ENCODE data around the gene CHMP2A. TPM values are rescaled to one million over a fixed set of nuclear protein-coding genes. Genes with fewer than 3 reads are reported as not detected.

The CHMP2A gene
- total and polyA plus RNA-seq, 7 donors = 96.5 to 184 (median 126) TPM

DNA sequence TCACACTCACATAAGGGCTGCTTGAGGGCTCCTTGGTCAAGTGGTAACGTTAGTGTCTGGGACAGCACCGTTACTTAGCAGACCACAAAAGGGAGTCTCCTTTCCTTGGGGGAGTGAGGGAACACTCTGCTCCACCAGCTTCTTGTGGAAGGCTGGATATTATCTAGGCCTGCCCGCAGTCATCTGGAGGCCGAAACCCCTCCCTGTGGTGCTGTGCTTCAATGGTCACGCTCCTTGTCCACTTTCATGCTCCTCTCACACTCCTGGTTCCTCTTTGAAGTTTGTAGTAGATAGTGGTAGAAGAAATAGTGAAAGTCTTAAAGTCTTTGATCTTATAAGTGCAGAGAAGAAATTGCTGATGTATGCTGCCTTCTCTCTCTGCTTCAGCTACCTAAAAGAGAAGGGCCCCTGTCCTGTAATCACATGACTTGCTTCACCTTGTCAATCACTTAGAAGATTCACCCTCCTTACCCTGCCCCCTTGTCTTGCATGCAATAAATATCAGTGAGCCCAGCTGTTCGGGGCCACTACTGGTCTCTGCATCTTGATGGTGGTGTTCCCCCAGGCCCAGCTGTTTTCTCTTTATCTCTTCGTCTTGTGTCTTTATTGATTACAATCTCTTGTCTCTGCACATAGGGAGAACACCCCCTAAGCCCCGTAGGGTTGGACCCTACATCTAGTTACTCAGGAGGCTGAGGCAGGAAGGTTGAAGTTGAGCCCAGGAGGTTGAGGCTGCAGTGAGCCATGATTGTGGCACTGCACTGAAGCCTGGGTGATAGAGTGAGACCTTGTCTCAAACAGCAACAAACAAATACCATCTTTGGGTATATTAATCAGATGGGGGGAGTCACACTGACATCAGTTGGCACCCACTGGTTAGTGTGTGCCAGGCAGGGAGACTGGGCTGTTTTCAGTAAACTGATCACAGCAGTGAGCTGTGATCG, 29.9 kb upstream of the CHMP2A start:
- TF ChIP-seq, protein P1, sequence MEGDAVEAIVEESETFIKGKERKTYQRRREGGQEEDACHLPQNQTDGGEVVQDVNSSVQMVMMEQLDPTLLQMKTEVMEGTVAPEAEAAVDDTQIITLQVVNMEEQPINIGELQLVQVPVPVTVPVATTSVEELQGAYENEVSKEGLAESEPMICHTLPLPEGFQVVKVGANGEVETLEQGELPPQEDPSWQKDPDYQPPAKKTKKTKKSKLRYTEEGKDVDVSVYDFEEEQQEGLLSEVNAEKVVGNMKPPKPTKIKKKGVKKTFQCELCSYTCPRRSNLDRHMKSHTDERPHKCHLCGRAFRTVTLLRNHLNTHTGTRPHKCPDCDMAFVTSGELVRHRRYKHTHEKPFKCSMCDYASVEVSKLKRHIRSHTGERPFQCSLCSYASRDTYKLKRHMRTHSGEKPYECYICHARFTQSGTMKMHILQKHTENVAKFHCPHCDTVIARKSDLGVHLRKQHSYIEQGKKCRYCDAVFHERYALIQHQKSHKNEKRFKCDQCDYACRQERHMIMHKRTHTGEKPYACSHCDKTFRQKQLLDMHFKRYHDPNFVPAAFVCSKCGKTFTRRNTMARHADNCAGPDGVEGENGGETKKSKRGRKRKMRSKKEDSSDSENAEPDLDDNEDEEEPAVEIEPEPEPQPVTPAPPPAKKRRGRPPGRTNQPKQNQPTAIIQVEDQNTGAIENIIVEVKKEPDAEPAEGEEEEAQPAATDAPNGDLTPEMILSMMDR (IDR thresholded peaks at IDR 0.05) = no peak
- H3K4me1 ChIP-seq = peaks cover 4% of the 10 kb centered on the region
- ATAC-seq = no peak
- H3K9me3 ChIP-seq = no peaks in the 10 kb centered on the region
- H3K27ac ChIP-seq = no peak overlapping the region
- 86 to 90% (median 86%) methylated on average over 8 to 9 of the region's 9 CpGs for WGBS, 3 donors
- H3K27me3 ChIP-seq (ENCODE audit: insufficient read depth in 3 of 3, low read length in 2 of 3) = no peaks in the 10 kb centered on the region
- peaks cover 0 to 31% of the 10 kb centered on the region in 2 donors for H3K36me3 ChIP-seq (ENCODE audit: insufficient read depth in 1 of 2, low read depth in 1 of 2)
- H3K4me3 ChIP-seq = no peak overlapping the region
- intact Hi-C loops (cut with DNase I) = no loop called here
- no peak for DNase-seq

DNA sequence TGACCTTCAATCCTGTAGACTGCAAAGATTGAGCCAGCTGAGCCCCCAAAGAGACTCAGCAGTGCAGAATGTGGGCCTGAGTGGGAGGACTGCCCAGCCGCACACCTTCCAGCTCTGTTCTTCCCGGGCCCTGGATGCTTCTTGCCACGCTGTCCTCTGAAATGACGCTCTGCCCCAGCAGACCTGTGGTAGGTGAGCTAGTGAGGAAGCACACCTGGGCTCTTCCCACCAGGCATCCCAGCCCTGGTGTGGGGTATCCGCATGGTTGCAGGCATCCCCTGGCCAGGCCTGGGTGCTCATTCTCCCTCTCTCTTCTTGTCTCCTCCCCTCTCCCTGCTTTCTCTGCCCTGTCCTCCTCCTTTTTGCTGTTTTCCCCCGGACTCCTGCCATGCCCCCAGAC, 28.1 kb upstream of the CHMP2A start:
- Histone ChIP-seq H3K9me3 (no peaks in the 10 kb centered on the region), H3K4me3 (no peak overlapping the region), H3K27me3 (ENCODE audit: insufficient read depth in 3 of 3, low read length in 2 of 3) (no peaks in the 10 kb centered on the region), H3K27ac (no peak overlapping the region), H3K36me3 (ENCODE audit: insufficient read depth in 1 of 2, low read depth in 1 of 2) (peaks cover 0 to 31% of the 10 kb centered on the region in 2 donors), H3K4me1 (peaks cover 4% of the 10 kb centered on the region)
- intact Hi-C loops (cut with DNase I) = no loop called here
- 90 to 96% (median 93%) methylated on average over 6 of the region's 6 CpGs for WGBS, 3 donors
- ATAC-seq = no peak
- no peak for DNase-seq
- TF ChIP-seq, protein P1 (IDR thresholded peaks at IDR 0.05) = no peak

DNA sequence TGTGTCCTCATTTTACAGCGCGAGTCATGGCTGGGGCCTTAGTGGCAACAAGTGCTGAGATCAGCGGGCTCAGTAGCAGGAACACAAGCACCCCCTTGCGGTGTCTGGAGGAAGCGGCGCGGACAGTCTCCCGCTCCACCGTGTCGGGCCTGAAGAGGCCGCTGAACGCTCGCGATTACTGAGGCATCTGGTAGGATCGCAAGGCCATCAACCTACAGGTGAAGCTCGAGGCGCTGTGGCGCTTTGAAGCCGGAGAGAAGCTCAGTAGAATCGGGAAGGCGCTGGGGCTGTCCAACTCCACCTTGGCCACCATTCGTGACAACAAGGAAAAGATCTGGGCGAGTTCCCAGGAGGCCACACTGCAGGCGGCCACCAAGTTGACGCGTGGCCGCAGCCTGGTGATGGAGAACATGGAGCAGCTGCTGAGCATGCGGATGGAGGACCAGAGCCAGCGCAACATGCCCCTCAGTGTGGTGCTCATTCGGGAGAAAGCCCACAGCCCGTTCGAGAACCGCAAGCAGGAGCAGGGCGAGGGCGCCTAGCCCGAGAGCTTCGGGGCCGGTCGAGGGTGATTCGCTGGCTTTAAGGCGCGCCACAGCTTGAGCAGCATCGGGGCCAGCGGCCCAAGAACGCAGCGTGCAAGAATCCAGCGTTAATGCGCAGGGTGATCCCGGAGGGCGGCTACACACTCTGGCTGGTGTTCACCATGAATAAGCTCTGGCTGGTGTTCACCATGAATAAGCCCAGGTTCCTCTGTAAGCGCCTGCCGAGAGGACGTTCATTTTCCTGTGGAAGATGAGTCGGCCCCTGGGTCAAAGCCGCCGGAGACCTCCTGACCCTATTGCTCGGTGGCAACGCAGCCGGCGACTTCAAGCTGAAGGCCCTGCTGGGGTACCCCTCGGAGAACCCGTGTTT, 26.6 kb upstream of the CHMP2A start:
- Histone ChIP-seq H3K36me3 (ENCODE audit: insufficient read depth in 1 of 2, low read depth in 1 of 2) (peaks cover 0 to 31% of the 10 kb centered on the region in 2 donors), H3K27ac (peak overlapping the region; percentile 74), H3K9me3 (no peaks in the 10 kb centered on the region), H3K27me3 (ENCODE audit: insufficient read depth in 3 of 3, low read length in 2 of 3) (no peaks in the 10 kb centered on the region), H3K4me3 (peak overlapping the region; percentile 13), H3K4me1 (peaks cover 9% of the 10 kb centered on the region)
- WGBS, 3 donors = 67 to 69% (median 69%) methylated on average over 62 of the region's 62 CpGs
- intact Hi-C loops (cut with DNase I) = no loop called here
- TF ChIP-seq, protein P1 (IDR thresholded peaks at IDR 0.05) = peak; percentile 91
- DNase-seq (peak; percentile 87 to 93), ATAC-seq (peak; percentile 93 to 98 (median 96))

DNA sequence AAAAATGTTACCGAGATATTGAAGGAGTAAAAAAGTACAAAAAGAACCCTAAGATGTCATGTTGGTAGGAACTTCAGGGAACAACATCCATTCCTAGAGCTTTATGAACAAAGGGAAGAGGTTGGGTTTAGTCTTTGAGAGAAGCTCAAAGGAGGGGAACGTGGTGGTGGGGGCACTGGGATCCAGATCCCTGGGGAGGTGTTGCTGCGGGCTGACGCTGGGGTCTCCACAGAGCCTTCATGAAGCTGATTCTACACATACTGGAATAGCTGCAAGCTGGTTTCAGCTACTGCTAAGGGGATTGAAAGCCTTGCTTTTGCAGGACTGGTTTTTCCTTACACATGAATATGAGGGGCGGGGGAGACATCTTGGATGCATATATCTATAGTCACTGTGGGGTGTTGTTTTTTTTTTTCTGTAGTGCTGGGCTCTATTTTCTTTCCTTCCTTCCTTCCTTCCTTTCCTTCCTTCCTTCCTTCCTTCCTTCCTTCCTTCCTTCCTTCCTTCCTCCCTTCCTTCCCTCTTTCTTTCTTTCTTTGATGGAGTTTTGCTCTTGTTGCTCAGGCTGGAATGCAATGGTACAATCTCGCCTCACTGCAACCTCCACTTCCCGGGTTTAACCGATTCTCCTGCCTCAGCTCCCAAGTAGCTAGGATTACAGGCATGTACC, 24.7 kb upstream of the CHMP2A start:
- no peaks in the 10 kb centered on the region for H3K9me3 ChIP-seq
- H3K27ac ChIP-seq = no peak overlapping the region
- TF ChIP-seq, protein P1 (IDR thresholded peaks at IDR 0.05) = no peak
- intact Hi-C loops (cut with DNase I) = no loop called here
- H3K4me1 ChIP-seq = peaks cover 10% of the 10 kb centered on the region
- no peak overlapping the region for H3K4me3 ChIP-seq
- ATAC-seq = no peak
- 77 to 84% (median 81%) methylated on average over 8 of the region's 8 CpGs for WGBS, 3 donors
- peaks cover 0 to 26% of the 10 kb centered on the region in 2 donors for H3K36me3 ChIP-seq (ENCODE audit: insufficient read depth in 1 of 2, low read depth in 1 of 2)
- DNase-seq = no peak
- no peaks in the 10 kb centered on the region for H3K27me3 ChIP-seq (ENCODE audit: insufficient read depth in 3 of 3, low read length in 2 of 3)
